Esophagus squamous epithelium (tissue), 4 donors: ENCODE results near the gene AP4E1.

ENCODE experiments used
- CTCF ChIP-seq, 6 experiments: fragments of 450-650 bp in 4 of 6; fragments of 200-600 bp in 2 of 6; sonication (generic) in 2 of 6; IDR thresholded peaks; one replicate each; pipeline ENCODE4 v1.5.1; 2016 to 2019; ENCODE audit warnings: antibody characterized with exemption in 6 of 6, mild to moderate bottlenecking in 4 of 6, moderate library complexity in 4 of 6
- POLR2A ChIP-seq, 4 donors: fragments of 450-650 bp; IDR thresholded peaks; one replicate each; pipeline ENCODE4 v1.6.1; 2017; ENCODE audit warnings: antibody characterized with exemption in 4 of 4, mild to moderate bottlenecking in 4 of 4, moderate library complexity in 3 of 4

- no peak for TF ChIP-seq CTCF (IDR thresholded peaks at IDR 0.05)
- TF ChIP-seq POLR2A (IDR thresholded peaks at IDR 0.05), result no peak
Measured at GRCh38 chr15:50979041-50979440, 70.6 kb downstream of the AP4E1 start.
